ENCODE results near the gene HIPK2.

The HIPK2 gene

DNA sequence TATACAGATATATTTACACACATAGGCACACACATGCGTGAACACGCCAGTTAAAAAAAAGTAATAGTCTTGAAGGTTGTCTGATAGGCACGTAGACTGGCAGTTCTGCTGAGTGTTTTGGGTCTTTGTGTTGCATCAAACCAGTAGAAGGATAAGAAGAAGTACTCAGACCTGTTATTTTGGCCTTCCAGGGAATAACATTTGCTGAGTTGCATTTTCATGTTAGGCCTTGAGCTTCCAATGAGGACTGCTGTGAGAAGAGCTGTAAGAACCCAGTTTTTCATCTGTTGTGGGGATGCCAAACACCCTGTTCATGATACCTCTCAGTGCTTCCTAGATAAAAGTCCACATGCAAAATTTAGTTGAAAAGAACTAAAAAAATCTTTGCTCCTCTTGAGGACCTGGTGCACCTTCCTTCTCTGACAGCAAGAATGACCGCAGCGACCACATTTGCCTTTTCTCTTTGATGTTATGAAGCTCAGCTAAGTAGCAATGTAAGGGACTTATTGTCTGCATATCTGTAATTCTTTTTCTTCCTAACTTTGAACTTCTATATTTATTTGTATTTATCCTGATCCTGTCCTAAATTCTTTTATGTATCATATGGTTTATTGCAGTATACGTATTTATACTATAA, 27.2 kb downstream of the HIPK2 start:
- DNase-seq: no peak

DNA sequence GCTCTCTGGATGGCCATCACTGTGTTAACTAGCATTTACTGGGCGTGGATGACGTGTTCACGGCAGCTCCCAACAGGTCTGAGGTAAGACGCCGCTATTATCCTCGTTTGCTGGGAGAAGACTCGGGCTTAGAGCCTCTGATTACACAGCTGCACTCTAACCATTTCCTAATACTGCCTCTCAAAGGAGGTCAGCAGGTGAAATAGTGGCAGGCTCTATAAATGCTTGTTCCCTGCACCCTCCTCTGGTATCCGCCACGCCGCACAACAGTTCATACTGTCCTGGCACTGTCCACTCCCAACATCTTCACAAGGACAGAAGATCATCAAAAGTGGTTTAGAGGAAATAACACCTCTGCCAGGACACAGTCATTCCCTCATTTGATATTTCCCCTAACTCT, 28.3 kb downstream of the HIPK2 start:
- no peak for DNase-seq

- no peak for DNase-seq
Measured at GRCh38 chr7:139748941-139749340, 28.9 kb downstream of the HIPK2 start.

DNA sequence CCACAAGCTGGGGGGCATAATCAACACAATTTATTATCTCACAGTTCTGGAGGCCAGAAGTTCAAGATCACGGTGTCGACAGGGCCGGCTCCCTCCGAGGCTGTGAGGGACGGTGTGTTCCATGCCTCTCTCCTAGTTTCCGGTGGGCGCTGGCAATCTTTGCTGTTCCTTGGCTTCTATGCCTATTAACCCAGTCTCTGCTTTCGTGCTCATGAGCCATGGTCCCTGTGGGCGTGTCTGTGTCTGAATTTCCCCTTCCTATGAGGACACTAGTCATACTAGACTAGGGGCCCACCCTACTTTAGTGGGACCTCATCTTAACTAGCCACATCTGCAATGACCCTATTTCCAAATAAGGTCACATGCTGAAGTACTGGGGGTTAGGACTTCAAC, 29.4 kb downstream of the HIPK2 start:
- DNase-seq: no peak

- no peak for DNase-seq
Measured at GRCh38 chr7:139747662-139748372, 30.0 kb downstream of the HIPK2 start.

- DNase-seq: no peak
Measured at GRCh38 chr7:139746652-139747051, 31.1 kb downstream of the HIPK2 start.

GRCh38 chr7:139745678-139746143, 32.1 kb downstream of the HIPK2 start:
- no peak for DNase-seq

GRCh38 chr7:139744768-139745677, 32.8 kb downstream of the HIPK2 start:
- no peak for DNase-seq

- DNase-seq: no peak
Measured at GRCh38 chr7:139743967-139744767, 33.6 kb downstream of the HIPK2 start.

DNA sequence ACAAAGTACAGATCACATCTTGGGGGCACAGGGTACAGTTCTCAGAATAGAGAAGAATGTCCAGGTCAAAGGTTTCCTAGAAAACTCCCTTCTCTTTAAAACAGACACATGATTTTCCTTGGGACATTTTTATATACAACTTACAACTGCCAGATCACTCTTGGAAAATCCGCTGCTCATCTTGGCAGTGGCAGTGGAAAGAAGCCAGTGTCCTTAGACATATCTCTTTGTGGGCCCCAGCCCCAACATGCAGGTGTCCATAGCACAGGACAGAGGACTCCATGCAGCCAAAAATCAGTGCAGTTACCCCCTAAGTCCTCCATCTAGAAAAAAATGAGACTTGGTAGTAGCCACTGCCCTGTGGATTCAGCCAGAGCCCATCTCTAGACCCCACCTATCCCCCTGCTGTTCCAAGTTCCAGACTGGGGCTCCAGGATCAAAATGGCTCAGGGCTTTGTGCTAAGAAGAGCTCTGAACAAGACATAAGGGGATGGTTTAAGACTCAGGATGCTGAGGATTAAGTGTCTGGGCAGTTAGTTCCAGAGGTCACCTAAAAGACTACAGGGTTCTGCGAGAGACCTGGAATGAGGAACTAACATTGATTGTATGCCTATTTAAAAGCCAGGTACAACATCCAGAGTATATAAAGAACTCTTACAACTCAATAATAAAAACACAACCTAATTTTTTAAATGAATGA, 34.4 kb downstream of the HIPK2 start:
- DNase-seq: no peak

DNA sequence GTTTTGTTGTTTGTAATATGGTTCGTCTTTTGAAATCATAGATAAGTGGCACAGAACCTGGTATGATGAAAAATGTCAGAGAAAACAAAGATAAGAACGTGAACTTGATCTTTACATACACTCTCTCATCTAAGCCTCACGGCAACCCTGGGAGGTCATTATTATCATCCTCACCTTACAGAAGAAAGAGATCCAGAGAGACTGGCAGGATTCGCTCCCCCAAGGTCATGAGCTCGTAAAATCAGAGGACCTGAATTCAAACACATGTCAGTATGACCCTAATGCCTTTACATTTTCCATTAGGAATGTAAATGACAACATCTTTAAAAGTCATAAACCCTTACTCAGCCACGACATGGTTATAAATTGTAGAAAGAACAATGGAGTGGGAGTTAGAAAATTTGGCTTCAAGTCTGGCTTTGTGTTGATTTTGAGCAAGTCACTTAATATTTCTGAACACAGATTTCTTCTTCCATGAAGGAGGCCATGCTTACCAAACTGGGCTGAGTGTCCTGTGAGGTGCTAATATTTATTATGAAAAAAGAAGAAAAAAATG, 35.9 kb downstream of the HIPK2 start:
- no peak for DNase-seq

DNA sequence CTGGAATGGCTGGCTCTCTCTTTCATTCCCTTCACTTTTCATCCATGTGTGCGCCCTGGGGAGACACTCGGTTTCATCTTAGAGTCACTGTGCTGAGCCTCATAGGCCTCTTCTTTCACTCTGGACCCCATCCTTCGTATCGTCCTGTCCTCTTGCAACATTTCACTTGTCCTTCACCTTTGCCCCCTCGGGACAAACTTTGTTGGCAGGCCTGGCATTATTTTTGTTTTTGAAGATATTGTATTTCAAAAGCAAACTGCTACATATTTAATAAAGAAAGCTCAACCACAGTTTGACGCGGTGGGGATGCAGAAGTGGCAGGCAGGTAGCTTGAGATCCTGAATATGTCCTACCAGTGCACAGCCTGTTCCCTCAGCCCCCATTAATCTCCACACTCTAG, 36.6 kb downstream of the HIPK2 start:
- DNase-seq: no peak

GRCh38 chr7:139739863-139740597, 37.8 kb downstream of the HIPK2 start:
- DNase-seq: no peak

- DNase-seq: no peak
Measured at GRCh38 chr7:139738772-139739171, 39.0 kb downstream of the HIPK2 start.

DNA sequence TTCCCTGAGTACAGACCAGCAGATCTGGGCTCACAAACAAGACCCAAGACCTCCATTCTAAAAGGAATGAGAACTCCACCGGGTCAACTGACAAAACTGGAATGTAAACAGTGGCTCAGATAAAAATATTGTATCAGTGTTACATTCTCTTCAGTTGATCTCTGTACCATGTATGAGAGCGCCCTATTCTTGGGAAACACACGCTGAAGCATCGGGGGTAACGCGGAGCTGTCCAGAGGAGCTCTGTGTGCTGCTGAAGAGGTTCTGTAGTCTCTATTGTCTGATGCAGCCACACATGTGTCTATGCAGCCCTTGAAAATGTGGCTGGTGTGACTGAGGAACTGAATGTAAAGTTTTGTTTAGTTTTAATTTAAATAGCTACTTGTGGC, 39.7 kb downstream of the HIPK2 start:
- no peak for DNase-seq

- DNase-seq: no peak
Measured at GRCh38 chr7:139737221-139738100, 40.3 kb downstream of the HIPK2 start.

DNA sequence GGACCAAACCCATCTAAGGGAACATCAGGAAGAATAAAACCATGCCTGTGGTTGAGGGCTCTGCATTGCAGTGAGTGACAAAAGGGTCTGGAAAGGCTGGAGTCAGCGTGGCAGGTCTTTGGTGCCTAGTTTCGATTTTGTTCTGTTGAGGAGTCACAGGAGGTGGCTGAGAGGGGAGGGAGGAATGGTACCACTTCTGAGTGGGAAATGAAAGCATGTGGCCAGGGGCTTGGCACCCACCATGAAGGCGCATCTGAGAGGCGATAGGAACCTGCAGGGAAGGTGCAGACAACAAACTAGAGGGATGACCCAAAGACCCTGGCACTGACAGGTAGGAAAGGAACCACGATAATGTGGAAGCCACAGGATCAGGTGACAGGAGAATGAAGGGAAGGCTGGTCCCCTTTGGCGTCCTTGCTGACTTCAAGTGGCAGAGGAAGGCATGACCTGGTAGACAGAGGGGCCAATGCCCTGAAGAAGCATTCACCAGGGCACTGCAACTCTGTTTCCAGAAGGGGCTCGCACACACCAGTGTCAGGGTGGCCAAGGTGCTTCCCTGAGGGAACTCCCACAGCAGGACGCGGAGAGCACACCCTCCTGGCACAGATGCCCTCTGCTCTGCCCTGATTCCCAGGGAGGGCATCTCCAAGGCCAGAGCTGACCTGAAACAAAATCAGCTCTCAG, 41.7 kb downstream of the HIPK2 start:
- no peak for DNase-seq

- DNase-seq: no peak
Measured at GRCh38 chr7:139735466-139735865, 42.3 kb downstream of the HIPK2 start.

- DNase-seq: no peak
Measured at GRCh38 chr7:139734395-139734794, 43.4 kb downstream of the HIPK2 start.

All from GDM1 (cell line).